HepG2 (cell line): ENCODE data around the gene SLC17A9. TPM values are rescaled to one million over a fixed set of nuclear protein-coding genes. Genes with fewer than 3 reads are reported as not detected.

Source experiments
- FOXO1 ChIP-seq: sonication (generic); formaldehyde crosslinking; IDR thresholded peaks from 2 replicates; pipeline ENCODE4 v1.4.0; 2020; ENCODE audit warnings: missing genetic modification reagents
- GATAD2A ChIP-seq: IDR thresholded peaks from 2 replicates; pipeline ENCODE4 v1.6.1; 2016
- HDAC2 ChIP-seq: sonication (generic); formaldehyde crosslinking; IDR thresholded peaks from 2 replicates; pipeline ENCODE4 v1.4.0; 2020; ENCODE audit warnings: missing genetic modification reagents
- KAT8 ChIP-seq: IDR thresholded peaks from 2 replicates; pipeline ENCODE4 v1.6.1; 2016; ENCODE audit warnings: missing genetic modification reagents, missing compliant biosample characterization
- SAFB2 ChIP-seq: sonication (generic); formaldehyde crosslinking; IDR thresholded peaks from 2 replicates; pipeline ENCODE4 v1.5.1; 2020; ENCODE audit warnings: missing genetic modification reagents, low read depth, mild to moderate bottlenecking, borderline replicate concordance
- TCF12 ChIP-seq, 2 experiments: fragments of 450-650 bp in 1 of 2; sonication (generic) in 1 of 2; formaldehyde crosslinking in 1 of 2; IDR thresholded peaks; 2 replicates each; pipeline versions ENCODE4 v1.6.1 to v1.8.0; 2017 to 2022; ENCODE audit warnings: antibody characterized with exemption in 1 of 2, mild to moderate bottlenecking in 1 of 2, missing genetic modification reagents in 1 of 2, moderate library complexity in 1 of 2
- YY1 ChIP-seq: IDR thresholded peaks from 2 replicates; pipeline ENCODE4 v1.6.1; 2011; ENCODE audit warnings: low read length, low read depth, moderate library complexity, mild to moderate bottlenecking; ENCODE audit not compliant: insufficient read depth, insufficient replicate concordance
- ZBED4 ChIP-seq: sonication (generic); formaldehyde crosslinking; IDR thresholded peaks from 2 replicates; pipeline ENCODE4 v1.4.0; 2020; ENCODE audit warnings: missing genetic modification reagents, borderline replicate concordance
- ZBTB34 ChIP-seq: sonication (generic); formaldehyde crosslinking; IDR thresholded peaks from 2 replicates; pipeline ENCODE4 v1.8.0; 2022; ENCODE audit warnings: mild to moderate bottlenecking, missing genetic modification reagents
- ZMAT5 ChIP-seq: sonication (generic); formaldehyde crosslinking; IDR thresholded peaks from 2 replicates; pipeline ENCODE4 v1.5.0; 2020; ENCODE audit warnings: mild to moderate bottlenecking, low read depth, missing genetic modification reagents, borderline replicate concordance
- ZNF207 ChIP-seq: fragments of 450-650 bp; IDR thresholded peaks from 2 replicates; pipeline ENCODE4 v1.6.1; 2016; ENCODE audit warnings: antibody characterized with exemption, borderline replicate concordance
- ZNF30 ChIP-seq: sonication (generic); formaldehyde crosslinking; IDR thresholded peaks from 2 replicates; pipeline ENCODE4 v1.5.0; 2020; ENCODE audit warnings: mild to moderate bottlenecking, missing genetic modification reagents
- polyA plus RNA-seq, 8 experiments: library from polyadenylated mRNA; depleted of rRNA in 3 of 8; stranded (reverse) in 7 of 8; unstranded in 1 of 8; fragments of >200 nt; fragmentation: Illumina TruSeq in 4 of 8; extraction: Trizol in 4 of 8; gene quantifications; 2 replicates each; pipeline versions ENCODE4 v1.2.1 to v1.2.3, GENCODE V29; 2011 to 2016; ENCODE audit warnings: low read depth in 4 of 8, missing spikeins in 1 of 8, mixed read lengths in 1 of 8; ENCODE audit not compliant: insufficient read depth in 1 of 8
- total RNA-seq, 5 experiments: library from RNA; depleted of rRNA; stranded (reverse); fragments of >200 nt; fragmentation: Illumina TruSeq; extraction: Trizol; gene quantifications; 2 replicates each; pipeline ENCODE4 v1.2.3, GENCODE V29; 2016; ENCODE audit warnings: low read depth in 1 of 5
- TF ChIP-seq, protein P1 (sequence below): sonication (generic); formaldehyde crosslinking; IDR thresholded peaks from 2 replicates; pipeline ENCODE4 v1.4.0; 2020; ENCODE audit warnings: missing genetic modification reagents, mild to moderate bottlenecking, borderline replicate concordance
- TF ChIP-seq, protein P2 (sequence below): sonication (generic); formaldehyde crosslinking; IDR thresholded peaks from 2 replicates; pipeline ENCODE4; 2020; ENCODE audit warnings: missing genetic modification reagents, mild to moderate bottlenecking, borderline replicate concordance

The SLC17A9 gene
- total and polyA plus RNA-seq, 2 of the 13 experiments (the other 11 are each of a cell fraction or from before 2014, with no cell fraction given), result 110 to 191 TPM

DNA sequence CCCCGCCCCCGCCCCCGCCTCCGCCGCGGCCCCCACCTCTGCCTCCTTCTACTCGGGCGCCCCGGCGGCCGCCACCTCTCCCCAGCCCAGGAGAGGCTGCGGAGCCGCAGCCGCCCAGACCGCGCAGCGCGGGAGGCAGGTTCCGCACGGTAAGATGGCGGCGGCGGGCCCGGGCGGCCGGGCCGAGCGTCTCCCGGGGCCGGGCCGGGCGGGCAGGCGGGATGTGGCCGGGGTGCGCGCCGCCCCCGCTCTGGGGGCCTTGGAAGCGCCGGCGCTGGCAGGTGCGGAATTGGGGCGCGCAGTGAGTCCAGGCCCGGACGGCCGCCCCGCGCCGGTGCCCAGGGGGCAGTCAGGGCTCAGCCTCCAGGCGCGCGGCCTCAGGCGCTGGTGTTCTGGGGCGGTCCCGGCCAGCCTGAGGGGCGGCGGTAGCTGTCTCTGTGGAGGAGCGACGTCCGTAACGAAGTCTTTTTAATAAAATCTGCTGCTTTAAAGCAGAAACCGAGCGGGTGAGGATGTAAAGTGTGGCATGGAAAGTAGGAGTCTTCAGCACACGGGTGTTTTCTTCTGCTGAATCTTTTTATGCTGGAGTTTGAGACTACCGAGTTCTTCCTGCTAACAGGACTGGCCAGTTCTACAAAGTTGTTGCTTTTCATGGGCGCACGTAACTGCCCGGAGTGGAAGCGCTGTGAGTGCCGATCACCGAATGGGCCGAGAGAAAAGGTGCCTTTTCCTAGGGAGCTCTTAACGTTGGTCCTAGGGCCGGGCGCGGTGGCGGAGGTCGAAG is 14.2 kb upstream of the SLC17A9 start, which contains the start of gene GID8 (continued):
- TF ChIP-seq TCF12 (IDR thresholded peaks at IDR 0.05) (no peak), TCF12 (CRISPR knock-in tag; IDR thresholded peaks at IDR 0.05) (no peak), ZBTB34 (CRISPR knock-in tag) (no peak), ZNF30 (CRISPR knock-in tag) (no peak), FOXO1 (CRISPR knock-in tag) (no peak), ZNF207 (no peak), YY1 (no peak), GATAD2A (no peak), HDAC2 (CRISPR knock-in tag) (no peak), SAFB2 (CRISPR knock-in tag) (no peak; the same call in 1 of the 2 replicates), ZMAT5 (CRISPR knock-in tag) (no peak), ZBED4 (CRISPR knock-in tag) (no peak), KAT8 (CRISPR knock-in tag) (no peak)
- TF ChIP-seq, protein P1, sequence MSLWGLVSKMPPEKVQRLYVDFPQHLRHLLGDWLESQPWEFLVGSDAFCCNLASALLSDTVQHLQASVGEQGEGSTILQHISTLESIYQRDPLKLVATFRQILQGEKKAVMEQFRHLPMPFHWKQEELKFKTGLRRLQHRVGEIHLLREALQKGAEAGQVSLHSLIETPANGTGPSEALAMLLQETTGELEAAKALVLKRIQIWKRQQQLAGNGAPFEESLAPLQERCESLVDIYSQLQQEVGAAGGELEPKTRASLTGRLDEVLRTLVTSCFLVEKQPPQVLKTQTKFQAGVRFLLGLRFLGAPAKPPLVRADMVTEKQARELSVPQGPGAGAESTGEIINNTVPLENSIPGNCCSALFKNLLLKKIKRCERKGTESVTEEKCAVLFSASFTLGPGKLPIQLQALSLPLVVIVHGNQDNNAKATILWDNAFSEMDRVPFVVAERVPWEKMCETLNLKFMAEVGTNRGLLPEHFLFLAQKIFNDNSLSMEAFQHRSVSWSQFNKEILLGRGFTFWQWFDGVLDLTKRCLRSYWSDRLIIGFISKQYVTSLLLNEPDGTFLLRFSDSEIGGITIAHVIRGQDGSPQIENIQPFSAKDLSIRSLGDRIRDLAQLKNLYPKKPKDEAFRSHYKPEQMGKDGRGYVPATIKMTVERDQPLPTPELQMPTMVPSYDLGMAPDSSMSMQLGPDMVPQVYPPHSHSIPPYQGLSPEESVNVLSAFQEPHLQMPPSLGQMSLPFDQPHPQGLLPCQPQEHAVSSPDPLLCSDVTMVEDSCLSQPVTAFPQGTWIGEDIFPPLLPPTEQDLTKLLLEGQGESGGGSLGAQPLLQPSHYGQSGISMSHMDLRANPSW, result no peak
- TF ChIP-seq, protein P2, sequence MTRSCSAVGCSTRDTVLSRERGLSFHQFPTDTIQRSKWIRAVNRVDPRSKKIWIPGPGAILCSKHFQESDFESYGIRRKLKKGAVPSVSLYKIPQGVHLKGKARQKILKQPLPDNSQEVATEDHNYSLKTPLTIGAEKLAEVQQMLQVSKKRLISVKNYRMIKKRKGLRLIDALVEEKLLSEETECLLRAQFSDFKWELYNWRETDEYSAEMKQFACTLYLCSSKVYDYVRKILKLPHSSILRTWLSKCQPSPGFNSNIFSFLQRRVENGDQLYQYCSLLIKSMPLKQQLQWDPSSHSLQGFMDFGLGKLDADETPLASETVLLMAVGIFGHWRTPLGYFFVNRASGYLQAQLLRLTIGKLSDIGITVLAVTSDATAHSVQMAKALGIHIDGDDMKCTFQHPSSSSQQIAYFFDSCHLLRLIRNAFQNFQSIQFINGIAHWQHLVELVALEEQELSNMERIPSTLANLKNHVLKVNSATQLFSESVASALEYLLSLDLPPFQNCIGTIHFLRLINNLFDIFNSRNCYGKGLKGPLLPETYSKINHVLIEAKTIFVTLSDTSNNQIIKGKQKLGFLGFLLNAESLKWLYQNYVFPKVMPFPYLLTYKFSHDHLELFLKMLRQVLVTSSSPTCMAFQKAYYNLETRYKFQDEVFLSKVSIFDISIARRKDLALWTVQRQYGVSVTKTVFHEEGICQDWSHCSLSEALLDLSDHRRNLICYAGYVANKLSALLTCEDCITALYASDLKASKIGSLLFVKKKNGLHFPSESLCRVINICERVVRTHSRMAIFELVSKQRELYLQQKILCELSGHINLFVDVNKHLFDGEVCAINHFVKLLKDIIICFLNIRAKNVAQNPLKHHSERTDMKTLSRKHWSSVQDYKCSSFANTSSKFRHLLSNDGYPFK (CRISPR knock-in tag), result no peak
